Measurements from ENCODE around the gene DLST. TPM values are rescaled to one million over a fixed set of nuclear protein-coding genes. Genes with fewer than 3 reads are reported as not detected.
A peak's percentile ranks its signal among the peaks of the same experiment; 100 is the strongest.

DLST gene
- total and polyA plus RNA-seq, 9 donors: 38.6 to 76.2 (median 65.0) TPM

DNA sequence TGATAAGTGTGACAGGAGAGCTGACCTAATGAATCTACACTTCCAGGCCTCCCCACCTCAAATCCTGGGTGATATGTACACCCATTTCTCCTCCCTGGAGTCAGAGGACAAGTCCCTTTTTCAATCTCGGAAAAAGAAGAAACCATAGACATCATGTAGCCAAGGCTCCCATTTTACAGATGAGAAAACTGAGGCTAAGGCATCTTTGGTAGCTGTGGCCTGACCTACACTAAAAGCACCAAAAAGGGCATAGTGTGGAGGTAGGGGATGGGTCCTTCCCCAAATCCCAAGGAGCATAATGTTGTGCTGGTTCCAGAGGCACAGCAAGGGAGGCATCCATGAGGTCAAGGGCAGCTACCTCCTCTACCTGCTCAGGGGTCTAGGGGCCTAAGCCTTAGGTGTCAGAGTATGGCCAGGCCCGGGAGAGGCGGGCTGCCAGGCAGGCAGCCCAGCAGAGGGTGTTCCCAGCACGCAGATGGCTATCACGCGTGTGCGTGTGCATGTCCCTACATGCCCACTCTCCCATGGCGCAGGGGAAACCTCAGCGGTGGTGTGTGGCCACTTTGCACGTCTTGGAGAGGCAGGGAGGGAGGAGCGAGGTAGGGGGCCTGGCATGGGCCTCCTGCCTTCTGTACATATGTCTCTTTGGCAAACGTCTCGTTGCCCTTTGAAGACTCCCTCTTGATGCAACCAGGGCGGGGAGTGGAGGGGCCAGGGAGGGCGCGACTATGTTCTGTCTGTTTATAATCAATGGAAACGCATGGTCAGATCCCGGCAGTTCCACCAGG, 71.2 kb downstream of the DLST start:
- DNase-seq: no peak
- H3K4me1 ChIP-seq (ENCODE audit: control insufficient read depth, insufficient read depth, low read length): peaks cover 85% of the 10 kb centered on the region
- 57% methylated on average over 12 of the region's 18 CpGs for WGBS (ENCODE audit: insufficient coverage)
- no peak overlapping the region for H3K27ac ChIP-seq (ENCODE audit: low read length)
- no peaks in the 10 kb centered on the region for H3K9me3 ChIP-seq (replicated peaks; ENCODE audit: control insufficient read depth, low read depth, low read length)
- peak overlapping the region; percentile 50 for H3K4me3 ChIP-seq (ENCODE audit: low read length)
- no peaks in the 10 kb centered on the region for H3K27me3 ChIP-seq (ENCODE audit: control insufficient read depth, insufficient read depth, low read length)
- peaks cover 33% of the 10 kb centered on the region for H3K36me3 ChIP-seq (ENCODE audit: control insufficient read depth, insufficient read depth, low read length)

Other genes with a start within 250 kb of the DLST start
- gene AREL1, start 168.8 kb upstream of the DLST start, total RNA-seq: 13.9 TPM
- 10 to 100 TPM; 14.5 to 23.4 (median 18.5) TPM for gene AREL1, start 168.8 kb upstream of the DLST start, polyA plus RNA-seq (ENCODE audit: insufficient read depth in 1 of 8, insufficient read length in 8 of 8, low replicate concordance in 1 of 8)
- gene FCF1, start 168.8 kb upstream of the DLST start, total RNA-seq: 21.9 TPM
- gene FCF1, start 168.8 kb upstream of the DLST start, polyA plus RNA-seq (ENCODE audit: insufficient read depth in 1 of 8, insufficient read length in 8 of 8, low replicate concordance in 1 of 8): 10 to 100 TPM; 29.5 to 49.0 (median 38.6) TPM
- 33.4 TPM for gene YLPM1, start 118.6 kb upstream of the DLST start, total RNA-seq
- 10 to 100 TPM; 38.1 to 63.9 (median 48.1) TPM for gene YLPM1, start 118.6 kb upstream of the DLST start, polyA plus RNA-seq (ENCODE audit: insufficient read depth in 1 of 8, insufficient read length in 8 of 8, low replicate concordance in 1 of 8)
- gene PROX2, start 5.8 kb upstream of the DLST start, total RNA-seq: not detected
- 1 to 10 TPM in 1 of 8 donors, under 1 TPM in 7; 0.06 to 1.1 (median 0.34) TPM for gene PROX2, start 5.8 kb upstream of the DLST start, polyA plus RNA-seq (ENCODE audit: insufficient read depth in 1 of 8, insufficient read length in 8 of 8, low replicate concordance in 1 of 8)
- 6.1 TPM for gene RPS6KL1, start 41.3 kb downstream of the DLST start, total RNA-seq
- gene RPS6KL1, start 41.3 kb downstream of the DLST start, polyA plus RNA-seq (ENCODE audit: insufficient read depth in 1 of 8, insufficient read length in 8 of 8, low replicate concordance in 1 of 8): 10 to 100 TPM in 4 of 8 donors, 1 to 10 TPM in 4; 6.6 to 11.2 (median 8.8) TPM
- gene PGF, start 73.7 kb downstream of the DLST start, total RNA-seq: 30.2 TPM
- gene PGF, start 73.7 kb downstream of the DLST start, polyA plus RNA-seq (ENCODE audit: insufficient read depth in 1 of 8, insufficient read length in 8 of 8, low replicate concordance in 1 of 8): 10 to 100 TPM; 27.0 to 47.0 (median 33.1) TPM
- gene EIF2B2, start 121.0 kb downstream of the DLST start, total RNA-seq: 45.2 TPM
- gene EIF2B2, start 121.0 kb downstream of the DLST start, polyA plus RNA-seq (ENCODE audit: insufficient read depth in 1 of 8, insufficient read length in 8 of 8, low replicate concordance in 1 of 8): 10 to 100 TPM; 45.7 to 59.8 (median 53.4) TPM
- gene MLH3, start 169.6 kb downstream of the DLST start, total RNA-seq: 40.9 TPM
- gene MLH3, start 169.6 kb downstream of the DLST start, polyA plus RNA-seq (ENCODE audit: insufficient read depth in 1 of 8, insufficient read length in 8 of 8, low replicate concordance in 1 of 8): 10 to 100 TPM; 18.4 to 24.1 (median 19.9) TPM
- gene ACYP1, start 182.1 kb downstream of the DLST start, total RNA-seq: 13.2 TPM
- 10 to 100 TPM; 13.0 to 24.6 (median 15.7) TPM for gene ACYP1, start 182.1 kb downstream of the DLST start, polyA plus RNA-seq (ENCODE audit: insufficient read depth in 1 of 8, insufficient read length in 8 of 8, low replicate concordance in 1 of 8)
- gene ZC2HC1C, start 187.7 kb downstream of the DLST start, total RNA-seq: 0.53 TPM
- 1 to 10 TPM in 6 of 8 donors, under 1 TPM in 2; 0.65 to 2.6 (median 1.5) TPM for gene ZC2HC1C, start 187.7 kb downstream of the DLST start, polyA plus RNA-seq (ENCODE audit: insufficient read depth in 1 of 8, insufficient read length in 8 of 8, low replicate concordance in 1 of 8)
- gene NEK9, start 245.1 kb downstream of the DLST start, total RNA-seq: 34.4 TPM
- 10 to 100 TPM; 70.5 to 99.7 (median 83.9) TPM for gene NEK9, start 245.1 kb downstream of the DLST start, polyA plus RNA-seq (ENCODE audit: insufficient read depth in 1 of 8, insufficient read length in 8 of 8, low replicate concordance in 1 of 8)

Data from muscle of leg (tissue), 11 donors.